HepG2 (cell line): ENCODE measurements around the gene ROBO2. TPM values are rescaled to one million over a fixed set of nuclear protein-coding genes. Genes with fewer than 3 reads are reported as not detected.

Experiments used
- ATAC-seq: fragments of 200-7000 bp; cut with Tn5 transposase; 3 replicates; pipeline ENCODE4 v1.9.1; 2020; ENCODE audit warnings: mild to moderate bottlenecking, moderate library complexity
- BruUV-seq: library from RNA; stranded (reverse); fragments of 400-500 nt; replicated peaks from 2 replicates; lab custom pipeline; 2021; lab: Mats Ljungman, UMichigan
- CTCF ChIA-PET: fragments of 300-600 bp; formaldehyde crosslinking; extraction: SDS; loops from one replicate; lab custom pipeline; 2021; ENCODE audit warnings: low total read pairs, inconsistent platforms, low intra/inter-chr PET ratio; lab: Yijun Ruan, JAX
- POLR2A ChIA-PET: fragments of 350-600 bp; sonication (Branson Sonifier 250); formaldehyde crosslinking; loops from one replicate; lab custom pipeline; 2020; ENCODE audit warnings: antibody characterized with exemption, inconsistent platforms; lab: Yijun Ruan, JAX
- DNase-seq: peaks from one replicate; pipeline ENCODE4 v3.0.0-alpha.2; 2015; ENCODE audit warnings: low spot score
- FAIRE-seq: peaks from 3 replicates; lab custom pipeline; 2011; peaks lifted over from hg19 to GRCh38; lab: Jason Lieb, UNC
- H2AFZ ChIP-seq: one replicate; pipeline ENCODE4 v1.6.1; 2011; ENCODE audit warnings: low read length, inconsistent platforms
- H3K27ac ChIP-seq: fragments of 300-600 bp; 3 replicates; pipeline ENCODE4 v1.8.0; 2011; ENCODE audit warnings: mixed run types, mild to moderate bottlenecking, mixed read lengths, low read length, inconsistent platforms; ENCODE audit not compliant: insufficient read depth; ENCODE audit errors: extremely low read length
- H3K27me3 ChIP-seq, 2 experiments: fragments of 200-600 bp in 1 of 2; 2 replicates in 1 of 2; 3 replicates in 1 of 2; pipeline versions ENCODE4 v1.6.0 to v1.8.0; 2011; ENCODE audit warnings: low read length in 2 of 2, mild to moderate bottlenecking in 2 of 2, moderate library complexity in 2 of 2, inconsistent platforms in 1 of 2; ENCODE audit not compliant: insufficient read depth in 2 of 2, control insufficient read depth in 1 of 2
- H3K36me3 ChIP-seq, 2 experiments: fragments of 200-600 bp in 1 of 2; replicated peaks in 1 of 2; 2 replicates in 1 of 2; 3 replicates in 1 of 2; pipeline versions ENCODE4 v1.5.1 to v1.8.0; 2011; ENCODE audit warnings: low read length in 2 of 2, inconsistent platforms in 1 of 2; ENCODE audit not compliant: insufficient read depth in 2 of 2, control insufficient read depth in 1 of 2
- H3K4me1 ChIP-seq: 2 replicates; pipeline ENCODE4 v1.5.1; 2012; ENCODE audit warnings: low read length, inconsistent platforms; ENCODE audit not compliant: insufficient read depth
- H3K4me2 ChIP-seq: 2 replicates; pipeline ENCODE4 v1.6.0; 2011; ENCODE audit warnings: low read depth, low read length, inconsistent platforms
- H3K4me3 ChIP-seq, 3 experiments: fragments of 200-600 bp in 1 of 3; sonication (generic), shearing (Covaris generic) in 1 of 3; replicated peaks in 1 of 3; 2 replicates each; pipeline ENCODE4 v1.5.1; 2011 to 2016; ENCODE audit warnings: low read length in 3 of 3, inconsistent platforms in 2 of 3, low read depth in 2 of 3, mild to moderate bottlenecking in 2 of 3, control low read depth in 1 of 3, mixed read lengths in 1 of 3; ENCODE audit not compliant: insufficient read depth in 1 of 3
- H3K79me2 ChIP-seq: one replicate; pipeline ENCODE4 v1.6.1; 2011; ENCODE audit warnings: low read length, inconsistent platforms; ENCODE audit not compliant: insufficient read depth
- H3K9ac ChIP-seq: 2 replicates; pipeline ENCODE4 v1.6.0; 2011; ENCODE audit warnings: mild to moderate bottlenecking, low read depth, low read length, inconsistent platforms; ENCODE audit not compliant: insufficient read depth
- H3K9me3 ChIP-seq: 2 replicates; pipeline ENCODE4 v1.5.1; 2012; ENCODE audit warnings: mild to moderate bottlenecking, low read length
- H4K20me1 ChIP-seq: 2 replicates; pipeline ENCODE4 v1.6.0; 2011; ENCODE audit warnings: inconsistent platforms, mild to moderate bottlenecking, low read length, moderate library complexity; ENCODE audit not compliant: insufficient read depth
- BATF2 ChIP-seq: sonication (generic); formaldehyde crosslinking; IDR thresholded peaks from 2 replicates; pipeline ENCODE4 v1.8.0; 2022; ENCODE audit warnings: mild to moderate bottlenecking, missing genetic modification reagents, moderate library complexity
- EHMT2 ChIP-seq: fragments of 200-600 bp; sonication (generic); IDR thresholded peaks from 2 replicates; pipeline ENCODE4 v1.7.0; 2017; ENCODE audit warnings: antibody characterized with exemption, low read depth, low read length, borderline replicate concordance
- MLX ChIP-seq: IDR thresholded peaks from 2 replicates; pipeline ENCODE4 v1.6.1; 2016
- MLXIP ChIP-seq: sonication (generic); formaldehyde crosslinking; IDR thresholded peaks from 2 replicates; pipeline ENCODE4 v1.9.0; 2021; ENCODE audit warnings: missing genetic modification reagents, borderline replicate concordance
- NCOA5 ChIP-seq: sonication (generic); formaldehyde crosslinking; IDR thresholded peaks from 2 replicates; pipeline ENCODE4 v1.4.0; 2020; ENCODE audit warnings: missing genetic modification reagents
- RFX3 ChIP-seq: IDR thresholded peaks from 2 replicates; pipeline ENCODE4 v1.6.1; 2016; ENCODE audit warnings: missing biosample characterization, missing genetic modification reagents
- SAP130 ChIP-seq: IDR thresholded peaks from 2 replicates; pipeline ENCODE4 v1.6.1; 2016; ENCODE audit warnings: low read depth
- SIN3A ChIP-seq: IDR thresholded peaks from 2 replicates; pipeline ENCODE4 v1.6.1; 2011; ENCODE audit warnings: low read depth, mild to moderate bottlenecking, control low read depth, low read length, borderline replicate concordance
- ZBTB44 ChIP-seq: sonication (generic); formaldehyde crosslinking; IDR thresholded peaks from 2 replicates; pipeline ENCODE4 v1.4.0; 2020; ENCODE audit warnings: missing genetic modification reagents
- ZC3H4 ChIP-seq: sonication (generic); formaldehyde crosslinking; IDR thresholded peaks from 2 replicates; pipeline ENCODE4 v1.4.0; 2020; ENCODE audit warnings: missing genetic modification reagents, borderline replicate concordance
- ZFP82 ChIP-seq: sonication (generic); formaldehyde crosslinking; IDR thresholded peaks from 2 replicates; pipeline ENCODE4 v1.5.1; 2020; ENCODE audit warnings: mild to moderate bottlenecking, missing genetic modification reagents, borderline replicate concordance
- ZKSCAN8 ChIP-seq: IDR thresholded peaks from 2 replicates; pipeline ENCODE4 v1.6.1; 2016; ENCODE audit warnings: borderline replicate concordance, missing genetic modification reagents, missing compliant biosample characterization
- ZSCAN21 ChIP-seq: sonication (generic); formaldehyde crosslinking; IDR thresholded peaks from 2 replicates; pipeline ENCODE4 v1.8.0; 2022; ENCODE audit warnings: mild to moderate bottlenecking, missing genetic modification reagents, moderate library complexity, borderline replicate concordance
- WGBS: methylation state at CpG from one replicate; pipeline ENCODE4 v1.1.6; 2017; ENCODE audit warnings: low lambda C conversion rate; 5-methylcytosine and 5-hydroxymethylcytosine counted together
- in situ Hi-C: cut with HindIII; loops from 2 replicates; pipeline ENCODE4 v1.10.0; 2017; ENCODE audit warnings: low pct_unique_long_range_greater_than_20kb; ENCODE audit not compliant: extremely low pct_ligation_motif_present
- intact Hi-C: fragments of 100-400 bp; cut with micrococcal nuclease; formaldehyde crosslinking; loops from one replicate; pipeline ENCODE4 v1.10.0; 2022; ENCODE audit not compliant: unreplicated experiment
- polyA plus RNA-seq, 8 experiments: library from polyadenylated mRNA; depleted of rRNA in 3 of 8; stranded (reverse) in 7 of 8; unstranded in 1 of 8; fragments of >200 nt; fragmentation: Illumina TruSeq in 4 of 8; extraction: Trizol in 4 of 8; gene quantifications; 2 replicates each; pipeline versions ENCODE4 v1.2.1 to v1.2.3, GENCODE V29; 2011 to 2016; ENCODE audit warnings: low read depth in 4 of 8, missing spikeins in 1 of 8, mixed read lengths in 1 of 8; ENCODE audit not compliant: insufficient read depth in 1 of 8
- total RNA-seq, 5 experiments: library from RNA; depleted of rRNA; stranded (reverse); fragments of >200 nt; fragmentation: Illumina TruSeq; extraction: Trizol; gene quantifications; 2 replicates each; pipeline ENCODE4 v1.2.3, GENCODE V29; 2016; ENCODE audit warnings: low read depth in 1 of 5
- TF ChIP-seq, protein P1 (sequence below): IDR thresholded peaks from 2 replicates; pipeline ENCODE4 v1.6.1; 2012; ENCODE audit warnings: inconsistent platforms
- TF ChIP-seq, protein P2 (sequence below): sonication (generic); formaldehyde crosslinking; IDR thresholded peaks from 2 replicates; pipeline ENCODE4 v1.5.0; 2020; ENCODE audit warnings: mild to moderate bottlenecking, missing genetic modification reagents
- TF ChIP-seq, protein P3 (sequence below): sonication (generic); formaldehyde crosslinking; IDR thresholded peaks from 2 replicates; pipeline ENCODE4 v1.5.1; 2020; ENCODE audit warnings: missing genetic modification reagents, mild to moderate bottlenecking, borderline replicate concordance

The ROBO2 gene
- total and polyA plus RNA-seq, 2 of the 13 experiments (the other 11 are each of a cell fraction or from before 2014, with no cell fraction given), result not detected

- Histone ChIP-seq H4K20me1 (no peaks in the 10 kb centered on the region), H3K36me3 (no peaks in the 10 kb centered on the region), H3K4me1 (peaks cover 11% of the 10 kb centered on the region; the same call in 1 of the 2 replicates), H3K4me3 (no peak overlapping the region), H3K27me3 (no peaks in the 10 kb centered on the region), H3K4me2 (no peak overlapping the region), H3K9ac (no peak overlapping the region), H3K9me3 (no peaks in the 10 kb centered on the region), H3K79me2 (no peaks in the 10 kb centered on the region), H2AFZ (no peak overlapping the region), H3K27ac (no peak overlapping the region)
- intact Hi-C loops (no loop called here), in situ Hi-C loops (no loop called here)
- DNase-seq, result no peak
- WGBS, result 39% methylated on average over 11 of the region's 11 CpGs
- no peak for ATAC-seq
- POLR2A ChIA-PET, result no interaction called here
- no TSS peak for BruUV-seq
- CTCF ChIA-PET, result no interaction called here
- FAIRE-seq, result no peak
- TF ChIP-seq ZSCAN21 (CRISPR knock-in tag) (no peak), ZC3H4 (no peak), BATF2 (CRISPR knock-in tag) (no peak), MLX (CRISPR knock-in tag) (no peak), ZKSCAN8 (CRISPR knock-in tag) (no peak), SAP130 (CRISPR knock-in tag) (no peak), MLXIP (CRISPR knock-in tag) (no peak), EHMT2 (no peak), ZBTB44 (no peak), ZFP82 (CRISPR knock-in tag) (no peak), RFX3 (no peak), SIN3A (no peak), NCOA5 (CRISPR knock-in tag) (no peak)
- TF ChIP-seq, protein P1, sequence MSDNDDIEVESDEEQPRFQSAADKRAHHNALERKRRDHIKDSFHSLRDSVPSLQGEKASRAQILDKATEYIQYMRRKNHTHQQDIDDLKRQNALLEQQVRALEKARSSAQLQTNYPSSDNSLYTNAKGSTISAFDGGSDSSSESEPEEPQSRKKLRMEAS, result no peak
- TF ChIP-seq, protein P2, sequence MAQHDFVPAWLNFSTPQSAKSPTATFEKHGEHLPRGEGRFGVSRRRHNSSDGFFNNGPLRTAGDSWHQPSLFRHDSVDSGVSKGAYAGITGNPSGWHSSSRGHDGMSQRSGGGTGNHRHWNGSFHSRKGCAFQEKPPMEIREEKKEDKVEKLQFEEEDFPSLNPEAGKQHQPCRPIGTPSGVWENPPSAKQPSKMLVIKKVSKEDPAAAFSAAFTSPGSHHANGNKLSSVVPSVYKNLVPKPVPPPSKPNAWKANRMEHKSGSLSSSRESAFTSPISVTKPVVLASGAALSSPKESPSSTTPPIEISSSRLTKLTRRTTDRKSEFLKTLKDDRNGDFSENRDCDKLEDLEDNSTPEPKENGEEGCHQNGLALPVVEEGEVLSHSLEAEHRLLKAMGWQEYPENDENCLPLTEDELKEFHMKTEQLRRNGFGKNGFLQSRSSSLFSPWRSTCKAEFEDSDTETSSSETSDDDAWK (CRISPR knock-in tag), result no peak
- TF ChIP-seq, protein P3, sequence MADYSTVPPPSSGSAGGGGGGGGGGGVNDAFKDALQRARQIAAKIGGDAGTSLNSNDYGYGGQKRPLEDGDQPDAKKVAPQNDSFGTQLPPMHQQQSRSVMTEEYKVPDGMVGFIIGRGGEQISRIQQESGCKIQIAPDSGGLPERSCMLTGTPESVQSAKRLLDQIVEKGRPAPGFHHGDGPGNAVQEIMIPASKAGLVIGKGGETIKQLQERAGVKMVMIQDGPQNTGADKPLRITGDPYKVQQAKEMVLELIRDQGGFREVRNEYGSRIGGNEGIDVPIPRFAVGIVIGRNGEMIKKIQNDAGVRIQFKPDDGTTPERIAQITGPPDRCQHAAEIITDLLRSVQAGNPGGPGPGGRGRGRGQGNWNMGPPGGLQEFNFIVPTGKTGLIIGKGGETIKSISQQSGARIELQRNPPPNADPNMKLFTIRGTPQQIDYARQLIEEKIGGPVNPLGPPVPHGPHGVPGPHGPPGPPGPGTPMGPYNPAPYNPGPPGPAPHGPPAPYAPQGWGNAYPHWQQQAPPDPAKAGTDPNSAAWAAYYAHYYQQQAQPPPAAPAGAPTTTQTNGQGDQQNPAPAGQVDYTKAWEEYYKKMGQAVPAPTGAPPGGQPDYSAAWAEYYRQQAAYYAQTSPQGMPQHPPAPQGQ (CRISPR knock-in tag), result no peak
Measured at GRCh38 chr3:77539014-77539413, 499.1 kb downstream of the ROBO2 start.
